ENCODE results near the gene LPAR5.

The LPAR5 gene

GRCh38 chr12:6635375-6635855 lies 344 bp downstream of the LPAR5 start:
- DNase-seq: no peak

- DNase-seq: no peak
Measured at GRCh38 chr12:6632026-6632983, 3.5 kb downstream of the LPAR5 start.

- no peak for DNase-seq
Measured at GRCh38 chr12:6631549-6631961, 4.2 kb downstream of the LPAR5 start.

DNA sequence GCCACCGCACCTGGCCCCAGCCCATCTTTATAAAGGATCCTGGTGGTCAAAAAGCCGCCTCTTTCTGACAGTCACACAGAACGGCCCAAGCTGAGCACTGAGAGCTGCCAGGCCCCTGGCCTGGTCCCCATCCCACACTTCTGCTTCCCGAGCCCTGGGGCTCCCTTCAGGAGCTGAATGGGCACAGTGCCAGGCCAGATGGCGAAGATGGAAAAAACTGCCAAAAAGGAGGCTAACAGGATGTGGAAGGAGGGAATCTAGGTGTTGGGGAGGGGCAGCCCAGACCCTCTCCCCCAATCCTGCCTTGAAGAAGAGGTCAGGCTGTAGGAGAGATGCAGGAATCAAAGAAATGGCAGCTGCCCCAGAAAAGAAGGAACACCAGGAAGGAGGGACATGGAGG lies 5.0 kb downstream of the LPAR5 start:
- no peak for DNase-seq

DNA sequence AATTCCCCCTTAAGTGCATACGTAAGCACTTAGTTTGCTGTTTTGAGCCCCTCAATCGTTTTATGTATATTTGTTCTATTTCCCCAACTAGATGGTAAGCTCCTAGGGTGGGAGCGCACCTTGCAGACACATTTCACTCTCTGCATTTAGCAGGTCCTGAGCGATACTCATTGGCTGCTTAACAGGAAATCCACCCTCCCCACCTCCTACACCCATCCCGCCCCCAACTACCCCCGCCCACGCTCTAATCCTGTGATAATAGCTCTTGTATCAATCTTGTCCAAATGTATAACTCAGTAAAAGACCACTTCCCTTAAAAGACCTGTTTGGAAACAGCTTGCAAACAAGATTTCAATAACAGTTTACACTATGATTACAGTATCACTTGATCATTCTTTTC lies 8.1 kb downstream of the LPAR5 start:
- DNase-seq: no peak

GRCh38 chr12:6626654-6627283 lies 9.0 kb downstream of the LPAR5 start:
- no peak for DNase-seq

GRCh38 chr12:6620885-6621274 lies 14.9 kb downstream of the LPAR5 start:
- no peak for DNase-seq

DNA sequence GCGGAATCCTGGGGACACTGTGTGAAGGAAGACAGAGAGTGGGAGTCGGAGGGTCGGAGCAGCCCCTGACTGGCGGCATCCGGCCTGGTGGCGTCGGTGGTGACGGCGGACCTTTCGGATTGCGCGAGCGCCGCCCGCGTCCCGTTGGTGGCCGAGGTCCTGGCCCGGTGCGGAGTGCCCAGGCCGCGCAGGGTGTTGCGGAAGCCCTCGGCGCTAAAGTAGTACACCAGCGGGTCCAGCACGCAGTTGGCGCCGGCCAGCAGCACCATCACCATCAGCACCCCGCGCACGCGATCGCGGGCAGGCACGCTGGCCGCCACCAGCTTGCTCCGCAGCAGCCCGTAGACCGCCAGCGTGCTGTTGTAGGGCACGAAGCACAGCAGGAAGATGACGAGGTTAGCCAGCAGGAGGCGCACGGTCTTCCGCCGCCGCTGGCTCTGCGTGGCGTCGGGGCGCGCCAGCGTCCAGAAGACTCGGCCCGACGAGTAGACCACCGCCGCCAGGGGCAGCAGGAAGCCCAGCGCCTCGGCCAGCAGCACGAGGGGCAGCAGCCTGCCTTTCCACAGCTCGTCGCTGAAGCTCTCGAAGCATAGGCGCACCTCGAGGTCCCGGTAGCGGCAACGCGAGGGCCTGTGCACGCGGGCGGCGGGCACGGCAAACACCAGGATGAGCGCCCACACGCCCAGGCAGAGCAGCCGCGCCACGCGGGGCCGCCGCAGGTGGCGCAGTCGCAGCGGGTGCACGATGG lies 15.4 kb downstream of the LPAR5 start:
- DNase-seq: no peak

- no peak for DNase-seq
Measured at GRCh38 chr12:6618483-6619225, 17.1 kb downstream of the LPAR5 start.

- no peak for DNase-seq
Measured at GRCh38 chr12:6615802-6616201, 20.0 kb downstream of the LPAR5 start.

DNA sequence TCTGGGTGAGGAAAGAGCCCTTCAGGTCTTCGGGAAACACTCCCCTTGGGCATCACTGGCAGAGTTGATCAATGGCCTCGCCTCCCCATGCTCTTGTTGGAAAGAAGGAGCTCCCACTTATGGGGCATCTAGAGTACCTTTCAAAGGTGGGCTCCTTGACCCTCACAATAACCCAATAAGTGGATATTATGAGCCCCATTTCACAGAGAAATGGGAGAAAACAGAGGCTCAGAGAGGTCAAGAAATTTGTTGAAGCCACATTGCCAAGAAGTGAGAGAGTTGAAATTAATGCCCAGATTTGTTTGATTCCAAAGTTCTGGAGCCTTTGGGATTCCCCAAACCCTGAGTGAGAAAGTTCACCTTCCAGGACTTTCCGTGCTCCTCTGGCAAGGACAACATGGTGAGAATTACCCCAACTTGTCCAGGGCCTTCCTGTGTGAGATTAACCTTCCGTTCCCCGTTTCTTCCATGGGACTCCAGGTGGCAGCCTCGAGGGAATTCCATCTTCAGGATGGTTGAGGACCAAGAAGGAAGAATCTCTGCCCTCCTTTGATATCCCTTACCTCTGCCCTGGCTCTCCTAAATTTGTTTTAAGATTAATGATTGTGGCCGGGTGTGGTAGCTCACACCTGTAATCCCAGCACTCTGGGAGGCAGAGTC lies 21.1 kb downstream of the LPAR5 start:
- DNase-seq: no peak

- peak; percentile 94 to 95 for DNase-seq
Measured at GRCh38 chr12:6613776-6614512, 21.8 kb downstream of the LPAR5 start.

DNA sequence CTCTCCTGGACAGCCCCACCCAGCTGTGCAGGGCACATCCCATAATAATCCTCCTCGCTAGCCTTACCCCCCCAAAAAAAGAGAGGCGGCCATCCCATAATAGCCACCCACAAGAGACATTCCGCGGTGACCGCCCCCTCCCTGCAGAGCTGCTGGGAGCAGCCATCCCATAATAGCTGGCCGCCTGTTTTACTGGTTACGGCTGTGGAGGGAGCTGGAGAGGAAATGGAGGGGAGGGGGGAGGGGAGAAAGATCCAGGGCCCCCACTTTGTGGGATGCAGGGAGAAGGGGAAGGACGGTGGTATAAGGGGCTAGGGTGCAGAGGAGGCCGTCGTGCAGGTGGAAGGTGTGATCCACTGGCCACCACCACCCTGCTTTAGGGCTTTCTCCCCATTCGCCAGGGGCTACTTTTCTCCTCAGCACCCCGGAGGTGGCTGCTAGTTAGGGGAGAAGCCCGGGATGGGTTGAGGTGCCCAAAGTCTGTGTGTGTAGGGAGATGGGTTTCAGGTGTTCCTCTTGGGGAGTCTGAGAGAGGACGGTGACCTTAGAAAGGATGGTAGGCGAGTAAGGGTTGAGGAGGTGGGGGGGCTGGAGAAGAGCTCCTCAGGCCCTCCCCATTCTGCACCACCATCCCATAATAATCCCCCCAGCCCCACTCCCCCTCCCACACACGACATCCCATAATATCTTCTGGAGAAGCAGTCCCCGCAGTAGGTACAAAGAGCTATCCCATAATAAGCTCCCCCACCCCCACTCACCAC lies 22.6 kb downstream of the LPAR5 start:
- DNase-seq: peak; percentile 58 to 72

DNA sequence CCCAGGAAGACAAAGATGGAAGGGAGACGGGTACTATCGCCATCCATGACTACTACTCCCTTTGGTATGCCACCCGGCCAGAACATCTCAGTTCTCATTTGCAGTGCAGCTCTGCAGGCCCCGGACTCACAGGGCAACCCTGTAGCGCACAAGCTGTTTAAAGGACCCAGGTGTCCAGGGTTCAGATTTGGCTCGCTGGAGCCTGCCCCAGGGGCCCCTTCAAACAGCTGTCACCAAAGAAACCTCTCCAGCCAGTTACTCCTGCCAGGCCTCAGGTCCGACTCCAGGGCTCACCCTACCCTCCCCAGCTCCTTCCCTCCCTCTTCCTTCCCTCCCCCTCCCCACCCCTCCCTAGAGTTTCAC lies 23.1 kb downstream of the LPAR5 start:
- DNase-seq: peak in 1 of 2 experiments; percentile 47

GRCh38 chr12:6612247-6612646 lies 23.5 kb downstream of the LPAR5 start:
- no peak for DNase-seq

DNA sequence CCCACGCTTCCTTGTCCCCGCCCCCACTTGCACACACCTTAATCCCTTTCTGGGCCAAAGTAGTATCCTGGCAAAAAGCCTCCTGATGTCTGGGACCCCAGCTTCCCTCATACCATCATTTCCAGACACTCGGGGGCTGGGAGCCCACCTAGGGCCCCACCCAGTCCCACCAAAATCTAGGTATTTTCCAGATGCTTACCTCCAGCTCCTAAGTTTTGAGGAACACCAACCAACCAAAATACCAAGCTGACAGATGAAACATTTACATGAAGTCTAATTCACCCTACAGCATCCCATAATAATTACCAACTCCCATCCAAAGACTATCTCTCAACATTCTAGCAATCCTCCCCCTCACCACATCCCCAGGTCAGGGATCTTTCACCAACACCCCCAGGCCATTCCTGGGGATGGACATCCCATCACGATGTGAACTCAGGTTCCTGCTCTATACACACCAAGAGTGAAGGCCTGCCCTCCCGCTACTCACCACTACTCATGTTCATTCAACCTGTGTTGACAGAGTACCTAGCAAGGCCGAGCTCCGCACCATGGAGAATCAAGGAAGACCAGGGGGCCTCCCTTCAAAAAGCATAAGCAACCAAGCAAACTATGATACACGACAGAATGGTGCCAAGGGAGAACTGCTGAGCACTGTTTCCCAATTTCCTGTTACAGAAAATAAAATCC lies 27.0 kb downstream of the LPAR5 start:
- peak; percentile 12 to 18 for DNase-seq

DNA sequence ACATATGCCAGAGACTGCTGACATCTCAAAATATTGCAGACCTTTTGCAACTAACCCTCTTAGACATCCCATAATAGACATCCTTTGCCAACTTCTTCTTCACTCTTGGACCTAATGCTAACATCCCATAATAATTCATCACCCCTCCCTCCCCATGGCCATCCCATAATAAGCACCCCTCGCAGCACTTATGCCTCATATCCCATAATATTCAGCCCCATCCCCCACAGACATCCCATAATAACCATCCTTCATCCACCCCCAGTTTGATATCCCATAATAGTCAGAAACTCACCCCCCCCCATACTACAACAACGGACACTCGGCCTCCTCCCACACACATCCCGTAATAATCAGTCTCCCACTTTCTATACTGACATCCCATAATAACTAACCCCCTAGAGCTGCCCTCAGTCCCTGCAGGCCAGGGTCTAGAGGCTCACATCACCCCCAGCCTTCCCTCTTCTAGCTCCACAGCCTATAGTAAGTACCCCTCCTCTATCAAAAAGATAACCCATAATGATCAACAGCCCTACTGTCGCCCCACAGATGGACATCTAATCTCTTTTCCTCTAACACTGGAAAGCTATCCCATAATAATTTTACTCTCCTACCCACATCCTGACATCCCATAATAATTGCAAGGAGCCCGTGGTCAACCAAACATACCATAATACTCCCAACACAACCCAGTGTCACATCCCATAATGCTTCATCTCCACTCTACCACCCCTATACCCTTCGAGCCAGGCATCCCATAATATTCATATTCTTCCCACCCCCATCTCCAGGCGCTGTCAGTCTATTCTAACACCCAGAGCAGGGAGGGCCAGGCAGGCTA lies 27.8 kb downstream of the LPAR5 start:
- DNase-seq: peak; percentile 73 to 76

- peak; percentile 10 to 11 for DNase-seq
Measured at GRCh38 chr12:6606331-6607131, 29.2 kb downstream of the LPAR5 start.
